NCI-H1694 treated with DMSO at 0.1 percent for 48 hours (cell line): ENCODE data around the gene TUSC2.

Experiments used
- DNase-seq: peaks from one replicate; lab custom pipeline; 2025; lab: John Stamatoyannopoulos, UW

The TUSC2 gene

GRCh38 chr3:50354186-50354764 lies 26.3 kb upstream of the TUSC2 start:
- DNase-seq = no peak

DNA sequence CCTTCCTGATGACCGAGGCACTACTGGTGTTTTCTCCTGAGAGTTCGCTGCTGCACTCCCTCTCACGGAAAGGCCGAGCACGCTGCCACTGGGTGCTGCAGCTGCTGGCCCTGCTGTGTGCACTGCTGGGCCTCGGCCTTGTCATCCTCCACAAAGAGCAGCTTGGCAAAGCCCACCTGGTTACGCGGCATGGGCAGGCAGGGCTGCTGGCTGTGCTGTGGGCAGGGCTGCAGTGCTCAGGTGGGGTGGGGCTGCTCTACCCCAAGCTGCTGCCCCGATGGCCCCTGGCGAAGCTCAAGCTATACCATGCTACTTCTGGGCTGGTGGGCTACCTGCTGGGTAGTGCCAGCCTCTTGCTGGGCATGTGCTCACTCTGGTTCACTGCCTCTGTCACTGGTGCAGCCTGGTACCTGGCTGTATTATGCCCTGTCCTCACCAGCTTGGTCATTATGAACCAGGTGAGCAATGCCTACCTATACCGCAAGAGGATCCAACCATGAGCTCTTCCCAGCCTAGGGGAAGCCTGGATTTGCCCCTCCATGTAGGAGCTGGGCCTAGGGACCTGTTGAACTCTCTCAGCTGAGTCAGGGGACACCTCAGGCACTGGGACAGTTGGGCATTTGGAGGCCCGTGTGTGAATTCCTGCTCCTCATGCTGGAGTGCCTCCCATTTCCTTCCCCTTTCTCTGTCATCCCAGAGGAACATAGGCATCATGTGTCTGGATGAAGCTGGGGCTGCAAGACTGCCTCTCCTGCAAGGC lies 25.4 kb upstream of the TUSC2 start:
- no peak for DNase-seq

GRCh38 chr3:50352781-50353180 lies 24.8 kb upstream of the TUSC2 start:
- DNase-seq = no peak

DNA sequence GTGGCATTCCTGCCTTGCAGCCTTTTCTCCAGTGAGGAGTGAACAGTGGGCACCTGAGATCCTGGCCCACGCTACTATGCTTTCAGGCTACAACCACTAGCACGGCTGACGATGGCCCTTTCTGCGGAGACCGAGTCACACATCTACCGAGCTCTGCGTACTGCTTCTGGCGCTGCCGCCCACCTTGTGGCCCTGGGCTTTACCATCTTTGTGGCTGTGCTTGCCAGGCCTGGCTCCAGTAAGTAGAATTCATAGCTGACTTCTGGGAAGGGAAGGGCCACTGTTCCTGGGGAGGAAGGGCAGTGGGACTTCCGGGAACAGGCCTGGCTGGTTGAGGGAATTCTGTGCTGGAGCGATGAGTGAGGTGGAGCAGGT lies 23.3 kb upstream of the TUSC2 start:
- DNase-seq = no peak

- peak; percentile 57 for DNase-seq
Observed at GRCh38 chr3:50350527-50351322, 22.7 kb upstream of the TUSC2 start, which contains the start of the genes CYB561D2 and NPRL2. CYB561D2 (plus strand) TSS chr3:50350862; CDS start chr3:50351434, 572 bp downstream. NPRL2 (minus strand) TSS chr3:50350775; CDS start chr3:50350652, 123 bp downstream.

DNA sequence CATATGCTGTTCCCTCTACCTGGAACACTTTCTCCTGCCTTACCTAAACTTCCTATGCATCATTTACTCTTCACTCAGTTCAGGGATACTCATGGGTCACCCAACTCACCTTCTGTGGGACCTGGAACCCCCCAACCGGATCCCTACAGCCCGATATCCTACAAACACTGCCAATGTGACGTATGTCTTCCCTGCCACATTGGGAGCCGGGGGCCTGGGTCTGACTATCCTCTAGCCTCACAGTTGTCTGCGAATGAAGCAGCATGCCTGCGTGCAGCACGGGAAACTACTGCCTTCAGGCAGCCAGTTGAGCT lies 22.1 kb upstream of the TUSC2 start:
- no peak for DNase-seq

GRCh38 chr3:50347187-50347813 lies 19.3 kb upstream of the TUSC2 start:
- peak; percentile 6 for DNase-seq

- DNase-seq = no peak
Observed at GRCh38 chr3:50345586-50346234, 17.7 kb upstream of the TUSC2 start, which contains the start of gene ZMYND10. ZMYND10 (minus strand) TSS chr3:50345732; CDS start chr3:50345579, 153 bp downstream.

GRCh38 chr3:50345008-50345407 lies 17.0 kb upstream of the TUSC2 start:
- DNase-seq = no peak

DNA sequence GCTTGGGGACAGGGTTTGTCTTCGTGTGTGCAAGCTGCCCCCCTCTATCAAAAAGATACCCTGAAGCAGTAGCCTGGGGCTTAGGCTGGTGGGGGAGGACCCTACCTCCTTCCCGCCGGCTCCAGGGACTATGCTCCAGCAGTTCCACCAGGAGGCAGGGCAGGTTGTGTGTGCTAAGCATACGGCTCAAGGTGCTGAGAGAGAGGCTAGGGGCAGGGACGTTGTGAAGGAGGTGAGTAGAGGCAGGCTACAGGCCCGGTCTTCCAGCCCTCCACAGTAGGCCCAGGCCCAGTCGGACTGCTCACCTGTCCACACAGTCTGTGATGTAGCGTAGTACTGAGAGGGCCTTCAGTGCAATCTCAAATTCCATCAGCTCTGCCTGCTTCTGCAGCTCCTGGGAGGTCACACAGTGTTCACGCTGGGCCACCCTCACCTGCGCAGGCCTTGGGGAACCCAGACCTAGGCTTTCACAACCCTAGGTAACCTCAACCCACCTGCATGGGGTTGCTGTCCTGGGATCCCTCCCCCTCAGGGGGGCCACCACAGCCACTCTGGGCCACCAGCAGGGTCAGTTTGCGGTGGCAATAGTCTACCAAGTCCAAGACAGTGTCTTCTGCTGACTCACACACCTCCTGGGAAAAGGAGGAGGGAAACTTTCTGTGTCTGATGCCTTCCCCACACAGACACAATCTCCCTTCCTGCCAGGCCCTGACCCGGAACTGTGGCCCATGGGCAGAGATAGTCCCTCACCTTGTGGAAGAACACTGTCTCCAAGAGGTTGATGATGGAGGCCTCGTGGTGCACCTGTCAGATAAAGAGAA lies 15.0 kb upstream of the TUSC2 start:
- DNase-seq = no peak

- DNase-seq = no peak
Observed at GRCh38 chr3:50341996-50342650, 14.1 kb upstream of the TUSC2 start.

- no peak for DNase-seq
Observed at GRCh38 chr3:50341537-50341936, 13.5 kb upstream of the TUSC2 start.

DNA sequence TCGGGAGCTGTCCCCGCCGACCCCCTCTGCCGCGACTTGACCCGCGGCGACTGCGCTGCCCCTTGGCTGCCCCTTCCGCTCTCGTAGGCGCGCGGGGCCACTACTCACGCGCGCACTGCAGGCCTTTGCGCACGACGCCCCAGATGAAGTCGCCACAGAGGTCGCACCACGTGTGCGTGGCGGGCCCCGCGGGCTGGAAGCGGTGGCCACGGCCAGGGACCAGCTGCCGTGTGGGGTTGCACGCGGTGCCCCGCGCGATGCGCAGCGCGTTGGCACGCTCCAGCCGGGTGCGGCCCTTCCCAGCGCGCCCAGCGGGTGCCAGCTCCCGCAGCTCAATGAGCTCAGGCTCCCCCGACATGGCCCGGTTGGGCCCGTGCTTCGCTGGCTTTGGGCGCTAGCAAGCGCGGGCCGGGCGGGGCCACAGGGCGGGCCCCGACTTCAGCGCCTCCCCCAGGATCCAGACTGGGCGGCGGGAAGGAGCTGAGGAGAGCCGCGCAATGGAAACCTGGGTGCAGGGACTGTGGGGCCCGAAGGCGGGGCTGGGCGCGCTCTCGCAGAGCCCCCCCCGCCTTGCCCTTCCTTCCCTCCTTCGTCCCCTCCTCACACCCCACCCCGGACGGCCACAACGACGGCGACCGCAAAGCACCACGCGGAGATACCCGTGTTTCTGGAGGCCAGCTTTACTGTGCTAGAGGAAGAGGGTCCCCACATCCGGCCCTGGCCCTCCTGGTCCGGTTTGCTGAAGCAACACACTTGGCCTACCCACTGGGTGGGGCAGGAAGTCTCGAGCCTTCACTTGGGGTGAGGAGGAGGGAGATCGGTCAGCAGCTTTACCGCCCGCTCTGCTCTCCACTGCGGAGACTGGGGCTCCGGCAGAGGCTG lies 12.7 kb upstream of the TUSC2 start, which contains the start of gene RASSF1:
Gene RASSF1 (minus strand): TSS at position 389 of the 882 bp plus-strand sequence. CDS start 31 bp downstream, at position 358.
- no peak for DNase-seq

DNA sequence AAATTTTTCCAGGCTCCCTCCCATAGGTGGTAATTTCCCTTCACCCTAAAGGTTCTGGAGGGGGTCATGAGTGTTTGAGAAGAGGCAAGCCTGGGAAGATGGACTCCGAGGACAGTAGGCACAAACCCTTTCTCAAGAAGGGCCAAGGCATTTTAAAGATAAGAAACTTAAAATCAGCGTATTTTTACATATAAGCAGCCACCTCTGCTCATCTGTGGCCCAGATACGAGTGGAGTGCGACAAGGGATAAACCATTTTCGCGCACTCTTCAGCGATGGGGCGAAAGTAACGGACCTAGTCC lies 12.1 kb upstream of the TUSC2 start:
- no peak for DNase-seq

DNA sequence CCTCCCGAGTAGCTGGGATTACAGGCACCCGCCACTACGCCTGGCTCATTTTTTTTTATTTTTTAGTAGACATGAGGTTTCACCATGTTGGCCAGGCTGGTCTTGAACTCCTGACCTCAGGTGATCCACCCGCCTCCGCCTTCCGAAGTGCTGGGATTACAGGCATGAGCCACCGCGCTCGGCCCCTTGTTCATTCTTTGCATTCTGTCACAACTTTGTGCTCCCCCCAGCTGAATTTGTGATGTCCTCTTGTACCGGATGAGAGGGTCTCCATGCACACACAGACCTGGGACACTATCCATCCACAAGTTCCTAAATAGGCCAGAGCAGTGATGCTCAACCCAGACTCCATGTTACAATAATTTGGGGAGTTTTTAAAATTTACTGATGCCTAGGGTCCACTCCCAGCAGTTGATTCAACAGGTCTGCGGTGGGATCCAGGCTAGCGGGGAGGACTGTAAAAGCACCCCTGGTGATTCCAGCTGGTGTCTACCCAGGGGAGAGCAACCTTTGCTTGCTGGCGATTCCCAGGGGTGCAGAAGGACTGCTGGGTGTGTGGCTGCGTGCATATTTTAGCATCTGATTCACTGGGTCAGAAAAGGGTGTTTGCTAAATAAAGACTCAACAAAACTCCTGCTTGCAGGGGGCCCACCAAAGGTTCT lies 11.6 kb upstream of the TUSC2 start:
- no peak for DNase-seq

DNA sequence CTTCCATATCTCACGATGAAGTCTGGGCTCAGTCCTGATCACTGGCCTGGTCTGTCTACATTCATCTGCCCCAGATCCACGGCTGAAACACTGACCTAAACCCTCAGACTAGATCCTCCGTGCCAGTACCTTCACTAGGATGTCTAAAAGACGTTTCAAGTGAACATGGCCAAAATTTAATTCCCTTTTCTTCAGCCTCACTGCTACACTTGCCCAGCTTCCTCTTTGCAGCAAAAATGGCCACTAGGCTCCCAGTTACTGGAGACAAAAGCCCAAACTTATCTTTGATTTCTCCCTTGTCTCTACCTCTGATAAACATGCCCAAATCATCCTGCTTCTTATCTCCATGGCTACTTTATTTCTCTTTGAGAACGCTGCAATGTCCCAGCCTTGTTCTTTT lies 10.9 kb upstream of the TUSC2 start:
- DNase-seq = no peak

DNA sequence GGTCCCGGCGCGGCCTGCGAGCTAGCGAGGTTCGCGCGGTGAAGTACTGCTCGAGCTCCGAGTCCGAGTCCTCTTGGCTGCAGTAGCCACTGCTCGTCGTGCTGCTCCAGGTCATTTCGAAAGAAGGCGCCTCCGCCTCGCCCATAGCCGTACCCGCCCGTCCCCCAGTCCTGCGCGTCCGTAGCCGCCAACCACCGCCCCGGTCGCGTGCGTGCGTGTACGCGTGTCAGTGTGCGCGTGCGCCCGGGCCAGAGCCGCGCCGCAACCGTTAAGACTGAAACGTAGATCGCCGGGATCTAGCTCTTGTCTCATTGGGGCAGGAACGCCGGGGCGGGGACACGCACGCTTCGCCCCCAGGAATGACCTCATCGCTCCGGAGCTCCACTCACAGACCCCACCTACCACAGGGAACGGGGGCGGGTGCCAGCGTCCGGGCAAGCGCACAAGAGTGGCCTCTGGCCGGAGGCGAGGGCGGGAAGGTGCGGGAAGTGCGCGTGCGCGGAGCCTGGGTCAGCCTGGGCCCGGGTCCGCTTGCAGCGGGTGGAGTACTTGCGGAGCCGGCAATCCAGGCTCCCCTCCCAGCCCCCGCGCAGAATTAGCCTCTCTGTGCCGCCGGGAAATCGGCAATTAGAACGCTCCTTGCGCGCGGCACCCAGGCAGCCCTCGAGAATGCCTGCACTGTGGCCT lies 9.3 kb upstream of the TUSC2 start:
- peak; percentile 75 for DNase-seq

DNA sequence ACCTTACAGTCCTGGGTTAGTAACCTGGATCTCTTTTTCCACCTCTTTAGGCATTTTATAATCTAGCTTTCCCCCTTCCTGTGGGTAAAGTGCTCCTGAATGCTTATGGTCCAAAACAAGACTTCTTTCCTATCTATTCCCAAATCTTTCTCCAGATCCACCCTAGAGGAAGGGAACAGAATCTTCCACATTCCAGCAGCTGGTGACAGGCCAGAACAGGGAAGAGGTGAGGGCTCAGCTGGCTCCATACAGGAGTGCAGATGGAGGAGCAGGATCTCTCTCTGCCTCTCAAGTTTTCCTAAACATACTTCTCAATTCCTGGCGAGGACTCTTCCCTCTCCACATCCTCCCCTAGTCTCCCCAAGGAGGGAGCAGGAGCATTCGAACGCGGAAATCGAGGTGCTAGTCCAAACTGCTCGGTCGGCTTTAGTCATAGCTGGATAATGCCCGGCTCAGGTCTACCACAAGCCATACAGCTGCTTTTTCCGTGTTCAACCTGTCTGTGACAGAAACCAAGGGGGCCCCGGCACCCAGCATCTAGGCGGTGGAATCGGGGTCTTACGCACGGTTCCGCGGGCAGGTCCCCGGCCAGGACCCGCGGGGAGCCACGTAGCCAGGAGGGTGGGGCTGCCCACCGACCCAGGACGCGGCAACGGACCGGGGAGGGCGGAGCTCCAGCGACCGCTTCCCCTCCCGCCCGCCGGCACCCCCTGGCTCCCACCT lies 8.6 kb upstream of the TUSC2 start:
- DNase-seq = no peak
